Astrocyte (in vitro differentiated cells and primary cell): ENCODE data around the gene DCDC1. TPM values are rescaled to one million over a fixed set of nuclear protein-coding genes. Genes with fewer than 3 reads are reported as not detected.
"Not testable (repeated sequence)": the region's sequence is repeated elsewhere in the genome, so short reads cannot be mapped to it uniquely, and the experiment has no call there.

Experiments used
- DNase-seq: peaks from one replicate; pipeline ENCODE4 v3.0.0-alpha.2; 2010; ENCODE audit warnings: low read depth
- FAIRE-seq: peaks from 2 replicates; lab custom pipeline; 2011; peaks lifted over from hg19 to GRCh38; lab: Jason Lieb, UNC
- H2AFZ ChIP-seq: 2 replicates; pipeline ENCODE4 v1.6.0; 2012; ENCODE audit warnings: low read depth, low read length, inconsistent platforms
- H3K27ac ChIP-seq: 2 replicates; pipeline ENCODE4 v1.5.1; 2011; ENCODE audit warnings: low read depth, low read length, inconsistent platforms
- H3K27me3 ChIP-seq: 2 replicates; pipeline ENCODE4 v1.6.0; 2011; ENCODE audit warnings: low read length, inconsistent platforms; ENCODE audit not compliant: insufficient read depth
- H3K36me3 ChIP-seq: 2 replicates; pipeline ENCODE4 v1.5.1; 2011; ENCODE audit warnings: low read length, inconsistent platforms; ENCODE audit not compliant: insufficient read depth
- H3K4me1 ChIP-seq: 2 replicates; pipeline ENCODE4 v1.5.1; 2011; ENCODE audit warnings: low read length, inconsistent platforms; ENCODE audit not compliant: insufficient read depth
- H3K4me2 ChIP-seq: 2 replicates; pipeline ENCODE4 v1.6.0; 2012; ENCODE audit warnings: low read length, inconsistent platforms
- H3K4me3 ChIP-seq: 2 replicates; pipeline ENCODE4 v1.5.1; 2011; ENCODE audit warnings: low read depth, mild to moderate bottlenecking, low read length, inconsistent platforms; ENCODE audit not compliant: insufficient read depth
- H3K79me2 ChIP-seq: 2 replicates; pipeline ENCODE4 v1.6.0; 2012; ENCODE audit warnings: mild to moderate bottlenecking, low read length, inconsistent platforms; ENCODE audit not compliant: insufficient read depth
- H3K9ac ChIP-seq: 2 replicates; pipeline ENCODE4 v1.6.0; 2012; ENCODE audit warnings: mild to moderate bottlenecking, low read length, inconsistent platforms
- H3K9me3 ChIP-seq: 2 replicates; pipeline ENCODE4 v1.5.1; 2012; ENCODE audit warnings: low read depth, mild to moderate bottlenecking, low read length, inconsistent platforms; ENCODE audit not compliant: insufficient read depth
- H4K20me1 ChIP-seq: 2 replicates; pipeline ENCODE4 v1.6.0; 2012; ENCODE audit warnings: low read length, inconsistent platforms; ENCODE audit not compliant: insufficient read depth
- H3K27ac Mint-ChIP-seq: one replicate; pipeline ENCODE4 v1.8.0; 2021; ENCODE audit warnings: mild to moderate bottlenecking, mixed read lengths; ENCODE audit not compliant: unreplicated experiment
- H3K27me3 Mint-ChIP-seq: one replicate; pipeline ENCODE4 v1.8.0; 2021; ENCODE audit warnings: low read depth, mixed read lengths; ENCODE audit not compliant: unreplicated experiment
- H3K36me3 Mint-ChIP-seq: one replicate; pipeline ENCODE4 v1.8.0; 2021; ENCODE audit warnings: low read depth, mixed read lengths; ENCODE audit not compliant: unreplicated experiment
- H3K4me1 Mint-ChIP-seq: one replicate; pipeline ENCODE4 v1.8.0; 2021; ENCODE audit warnings: low read depth, mixed read lengths; ENCODE audit not compliant: unreplicated experiment
- H3K4me3 Mint-ChIP-seq: one replicate; pipeline ENCODE4 v1.8.0; 2021; ENCODE audit warnings: mild to moderate bottlenecking, moderate library complexity, mixed read lengths; ENCODE audit not compliant: unreplicated experiment
- H3K9me3 Mint-ChIP-seq: one replicate; pipeline ENCODE4 v1.8.0; 2021; ENCODE audit warnings: mild to moderate bottlenecking, mixed read lengths; ENCODE audit not compliant: unreplicated experiment
- CTCF ChIP-seq: IDR thresholded peaks from 2 replicates; pipeline ENCODE4 v1.5.1; 2011; ENCODE audit warnings: low read depth, mild to moderate bottlenecking, inconsistent platforms, low read length, moderate library complexity; ENCODE audit not compliant: insufficient read depth
- EZH2 ChIP-seq: IDR thresholded peaks from 2 replicates; pipeline ENCODE4 v1.6.1; 2012; ENCODE audit warnings: mild to moderate bottlenecking, low read length, inconsistent platforms; ENCODE audit not compliant: insufficient read depth
- total RNA-seq: library from RNA; stranded (reverse); gene quantifications from 2 replicates; pipeline ENCODE4 v1.2.1, GENCODE V29; 2021

Gene DCDC1
- total RNA-seq, 1 donor from 2014 or later, result 1.4 TPM

- Mint-ChIP-seq H3K4me1 (peaks cover 6% of the 10 kb centered on the region), H3K4me3 (no peak overlapping the region), H3K9me3 (no peaks in the 10 kb centered on the region), H3K36me3 (peaks cover 2% of the 10 kb centered on the region), H3K27ac (peak overlapping the region; percentile 90), H3K27me3 (no peaks in the 10 kb centered on the region)
- FAIRE-seq (no peak), DNase-seq (peak; percentile 60)
- no peaks in the 10 kb centered on the region for H3K9me3 ChIP-seq
- H3K4me3 ChIP-seq, result no peak overlapping the region
- no peak overlapping the region for H3K4me2 ChIP-seq
- no peaks in the 10 kb centered on the region for H4K20me1 ChIP-seq
- no peaks in the 10 kb centered on the region for H3K4me1 ChIP-seq
- TF ChIP-seq EZH2 (no peak), CTCF (no peak)
- no peaks in the 10 kb centered on the region for H3K79me2 ChIP-seq
- H3K36me3 ChIP-seq, result no peaks in the 10 kb centered on the region
- no peak overlapping the region for H3K27ac ChIP-seq
- H3K9ac ChIP-seq, result no peak overlapping the region
- no peaks in the 10 kb centered on the region for H3K27me3 ChIP-seq
- H2AFZ ChIP-seq, result no peak overlapping the region
These were observed 44.4 kb downstream of the DCDC1 start for GRCh38 chr11:31325160-31325559.

GRCh38 chr11:31323145-31323544 lies 46.4 kb downstream of the DCDC1 start:
- H3K9me3 ChIP-seq, result no peaks in the 10 kb centered on the region
- H3K4me2 ChIP-seq, result no peak overlapping the region
- no peaks in the 10 kb centered on the region for H3K36me3 ChIP-seq
- DNase-seq (no peak), FAIRE-seq (no peak)
- H3K27me3 ChIP-seq, result no peaks in the 10 kb centered on the region
- H4K20me1 ChIP-seq, result no peaks in the 10 kb centered on the region
- no peaks in the 10 kb centered on the region for H3K36me3 Mint-ChIP-seq
- H3K27me3 Mint-ChIP-seq, result no peaks in the 10 kb centered on the region
- no peak overlapping the region for H3K4me3 ChIP-seq
- peaks cover 6% of the 10 kb centered on the region for H3K4me1 Mint-ChIP-seq
- no peak overlapping the region for H2AFZ ChIP-seq
- no peaks in the 10 kb centered on the region for H3K79me2 ChIP-seq
- no peak overlapping the region for H3K9ac ChIP-seq
- H3K27ac ChIP-seq, result no peak overlapping the region
- TF ChIP-seq CTCF (no peak), EZH2 (no peak)
- no peak overlapping the region for H3K4me3 Mint-ChIP-seq
- H3K27ac Mint-ChIP-seq, result no peak overlapping the region
- no peaks in the 10 kb centered on the region for H3K9me3 Mint-ChIP-seq
- no peaks in the 10 kb centered on the region for H3K4me1 ChIP-seq

- not testable (repeated sequence) for H3K9me3 ChIP-seq, H3K27me3 ChIP-seq, H3K9ac ChIP-seq, H3K79me2 ChIP-seq, H4K20me1 ChIP-seq, H2AFZ ChIP-seq, H3K4me2 ChIP-seq, FAIRE-seq, H3K27ac Mint-ChIP-seq, H3K4me1 ChIP-seq, H3K4me1 Mint-ChIP-seq, H3K36me3 Mint-ChIP-seq, H3K27ac ChIP-seq, DNase-seq, H3K4me3 ChIP-seq, H3K36me3 ChIP-seq, H3K27me3 Mint-ChIP-seq, H3K9me3 Mint-ChIP-seq, H3K4me3 Mint-ChIP-seq
These were observed 48.0 kb downstream of the DCDC1 start for GRCh38 chr11:31321494-31321893.
